Peyer's patch (tissue), 4 donors: ENCODE data around the gene SEMA3B.
A peak's percentile ranks its signal among the peaks of the same experiment; 100 is the strongest.

Experiments used
- CTCF ChIP-seq, 6 experiments: fragments of 450-650 bp in 4 of 6; fragments of 200-600 bp in 2 of 6; sonication (generic) in 1 of 6; IDR thresholded peaks; one replicate each; pipeline ENCODE4 v1.5.1; 2017 to 2019; ENCODE audit warnings: antibody characterized with exemption in 6 of 6, mild to moderate bottlenecking in 3 of 6, moderate library complexity in 1 of 6
- POLR2A ChIP-seq, 2 donors: fragments of 450-650 bp; IDR thresholded peaks; one replicate each; pipeline ENCODE4 v1.5.1; 2017; ENCODE audit warnings: antibody characterized with exemption in 2 of 2, mild to moderate bottlenecking in 2 of 2, moderate library complexity in 2 of 2

GRCh38 chr3:50299638-50299928, 30.6 kb downstream of the SEMA3B start:
- TF ChIP-seq POLR2A (IDR thresholded peaks at IDR 0.05) (peak in 1 of 2 donors; percentile 46), CTCF (IDR thresholded peaks at IDR 0.05) (no peak)
